Activated T-cell treated with anti-CD3 and anti-CD28 coated beads, Interleukin-2, amount 50 U/mL, for 1 hour (primary cell): Measurements from ENCODE around the gene UNC13D.
A peak's percentile ranks its signal among the peaks of the same experiment; 100 is the strongest.
"Not testable (repeated sequence)": the region's sequence is repeated elsewhere in the genome, so short reads cannot be mapped to it uniquely, and the experiment has no call there.

Experiments used
- DNase-seq: peaks from one replicate; pipeline ENCODE4 v3.0.0-alpha.2; 2020

The UNC13D gene

DNA sequence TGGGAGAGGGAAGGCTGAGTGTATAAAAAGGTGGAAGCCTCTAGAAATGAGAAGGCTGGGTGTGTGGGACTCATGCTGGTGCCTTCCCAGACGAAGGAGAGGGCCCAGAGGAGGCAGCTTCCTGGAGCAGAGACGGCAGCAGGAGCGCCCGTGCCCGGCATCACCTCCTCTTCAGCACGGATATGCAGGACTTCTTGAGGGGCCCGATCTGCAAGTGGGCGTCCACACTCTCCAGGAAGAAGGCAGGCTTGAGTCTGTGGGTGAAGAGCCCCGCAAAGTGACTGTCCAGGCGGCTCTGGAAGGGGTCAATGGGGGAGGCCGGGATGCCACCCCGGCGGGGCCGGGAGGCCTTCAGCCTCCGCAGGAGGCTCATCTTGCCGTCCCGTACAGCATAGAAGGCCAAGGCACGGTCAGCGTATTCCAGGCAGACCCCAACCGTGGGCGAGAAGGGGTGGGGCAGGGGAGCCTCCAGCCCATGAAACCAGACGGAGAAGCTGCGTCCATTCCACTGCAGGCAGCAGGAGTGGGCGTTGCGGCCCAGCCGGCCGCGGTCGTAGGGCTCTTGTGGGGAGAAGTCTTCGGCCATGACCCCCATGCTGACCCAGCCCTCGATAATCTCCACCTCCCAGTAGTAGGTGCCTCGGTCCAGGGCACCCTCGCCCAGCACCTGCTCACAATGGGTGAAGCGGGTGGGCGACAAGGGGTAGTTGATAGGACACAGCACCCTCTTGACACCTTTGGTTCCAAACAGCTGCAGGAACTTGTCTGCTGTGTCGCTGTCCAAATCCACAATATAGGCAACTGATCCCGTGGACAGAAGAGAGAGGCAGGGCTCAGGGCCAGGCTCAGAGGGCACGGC, 30.3 kb upstream of the UNC13D start:
- no peak for DNase-seq

DNA sequence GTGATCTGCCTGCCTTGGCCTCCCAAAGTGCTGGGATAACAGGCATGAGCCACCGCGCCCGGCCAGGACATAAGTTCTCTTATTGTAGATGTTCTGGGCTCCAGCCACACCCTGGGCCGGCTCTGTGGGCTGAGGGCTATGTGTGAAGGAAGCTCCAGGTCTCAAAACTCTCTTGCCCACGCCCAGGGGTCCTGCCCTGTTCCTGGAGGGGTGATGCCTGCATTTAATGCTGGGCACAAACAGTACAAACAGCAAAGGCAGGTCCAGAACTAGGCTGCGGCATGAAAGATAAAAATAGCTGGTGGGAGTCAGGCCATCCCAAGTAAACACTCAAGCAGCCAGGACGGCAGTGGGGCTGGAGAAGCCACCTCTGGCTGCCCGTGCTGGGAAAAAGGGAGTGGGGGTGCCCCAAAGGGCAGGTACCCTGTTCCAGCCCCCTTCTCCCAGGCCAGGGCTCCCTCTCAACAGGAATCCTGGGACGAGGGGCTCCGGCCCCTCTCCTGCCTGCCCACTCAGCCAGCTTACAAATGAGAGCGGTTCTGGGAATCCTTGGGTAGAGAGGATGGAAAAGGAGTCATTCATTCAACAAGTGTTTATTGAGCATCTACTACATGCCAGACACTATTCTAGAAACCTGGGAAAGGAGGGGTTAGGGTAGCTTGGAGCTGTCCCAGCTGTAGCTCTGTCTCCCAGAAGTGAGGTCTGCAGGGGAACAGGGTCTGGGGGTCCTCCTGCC, 29.6 kb upstream of the UNC13D start:
- no peak for DNase-seq

DNA sequence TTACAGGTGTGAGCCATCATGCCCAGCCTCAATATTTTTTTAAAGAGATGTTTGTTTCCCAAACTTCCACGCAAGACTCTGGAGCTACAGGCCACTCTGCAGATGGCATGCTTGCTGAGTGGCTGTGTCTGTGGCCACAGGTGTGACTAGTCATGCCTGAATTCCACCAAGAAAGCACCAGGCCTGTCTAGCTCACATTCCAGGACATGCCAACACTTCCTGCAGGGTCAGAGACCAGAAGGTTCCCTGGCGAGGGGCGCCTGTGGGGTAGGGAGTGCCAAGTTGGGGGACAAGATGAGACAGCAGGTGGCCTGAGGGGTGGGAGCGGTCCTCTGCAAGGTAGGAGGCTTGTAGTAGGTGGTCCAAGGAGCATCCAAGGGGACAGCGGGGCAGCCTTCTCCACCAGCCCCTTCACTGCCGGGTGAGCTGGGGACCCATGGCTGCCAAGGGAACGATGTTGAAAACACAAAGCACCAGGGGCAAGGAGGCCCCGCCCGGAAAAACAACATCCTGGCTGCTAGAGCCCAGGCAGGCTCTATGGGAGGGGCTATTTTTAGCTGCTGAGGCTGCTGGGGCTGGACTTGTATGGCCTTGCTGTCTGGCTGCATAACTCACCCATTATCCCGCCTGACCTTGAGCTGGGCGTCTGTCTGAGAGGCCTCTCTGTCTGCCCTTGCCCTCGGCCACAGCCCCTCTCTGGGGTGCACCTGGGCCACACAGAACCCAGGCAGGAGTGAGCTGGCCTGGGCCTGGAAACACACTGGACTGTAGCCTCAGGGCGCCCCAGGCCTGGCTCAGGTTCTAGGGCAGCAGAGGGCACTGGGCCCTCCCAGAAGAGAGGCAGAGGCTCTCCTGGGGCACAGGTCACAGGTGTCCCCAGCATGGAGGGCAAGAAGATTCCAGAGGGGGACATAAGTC, 28.5 kb upstream of the UNC13D start:
- DNase-seq: peak; percentile 60

DNA sequence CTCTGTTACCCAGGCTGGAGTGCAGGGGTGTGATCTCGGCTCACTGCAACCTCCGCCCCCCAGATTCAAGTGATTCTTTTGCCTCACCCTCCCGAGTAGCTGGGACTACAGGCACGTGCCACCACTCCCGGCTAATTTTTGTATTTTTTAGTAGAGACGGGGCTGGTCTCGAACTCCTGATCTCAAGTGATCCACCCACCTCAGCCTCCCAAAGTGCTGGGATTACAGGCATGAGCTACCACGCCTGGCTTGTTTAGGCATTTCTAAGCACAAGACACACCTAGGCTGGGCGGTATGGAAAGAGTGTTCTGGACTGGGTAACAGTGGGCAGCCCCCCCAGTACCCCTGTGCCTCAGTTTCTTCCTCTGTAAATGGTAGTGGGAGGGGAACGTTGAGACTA, 26.0 kb upstream of the UNC13D start:
- not testable (repeated sequence) for DNase-seq

DNA sequence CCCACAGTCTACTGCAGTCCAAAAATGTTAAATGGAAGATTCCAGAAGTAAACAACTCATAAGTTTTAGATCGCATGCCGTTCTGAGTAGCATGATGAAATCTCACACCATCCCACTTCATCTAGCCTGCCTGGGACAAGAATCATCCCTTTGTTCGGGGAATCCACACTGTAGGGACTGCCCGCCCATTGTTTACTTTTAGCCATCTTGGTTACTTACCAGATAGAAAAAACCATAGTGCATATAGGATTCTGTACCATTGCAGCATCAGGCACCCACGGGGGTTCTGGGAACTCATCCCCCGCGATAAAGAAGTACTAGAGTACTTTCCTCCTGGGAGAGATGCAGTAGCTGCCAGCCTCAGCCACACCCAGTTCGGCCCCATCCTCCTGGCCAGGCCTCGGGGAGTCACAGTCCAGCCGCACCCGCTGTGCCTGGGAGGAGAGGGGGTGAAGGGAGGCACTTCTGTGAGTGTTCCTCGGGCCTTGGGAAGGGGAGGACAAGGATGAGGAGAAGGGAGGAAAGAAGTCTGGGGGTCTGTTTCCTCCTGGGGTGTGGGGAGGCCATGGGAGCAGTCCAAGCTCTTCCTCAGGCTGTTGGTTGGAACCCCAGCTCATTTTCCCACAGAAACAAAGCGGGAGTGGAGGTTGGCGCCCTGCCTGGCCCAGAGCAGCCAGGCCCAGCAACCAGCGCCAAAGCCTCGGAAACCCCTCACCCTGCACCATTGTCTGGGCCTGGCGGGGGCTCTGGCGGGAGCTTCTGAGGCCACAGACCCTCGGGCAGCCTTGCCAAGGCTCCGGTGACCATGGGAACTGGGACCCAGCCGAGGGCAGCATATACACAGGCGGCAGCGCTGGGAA, 25.3 kb upstream of the UNC13D start:
- DNase-seq: no peak

DNA sequence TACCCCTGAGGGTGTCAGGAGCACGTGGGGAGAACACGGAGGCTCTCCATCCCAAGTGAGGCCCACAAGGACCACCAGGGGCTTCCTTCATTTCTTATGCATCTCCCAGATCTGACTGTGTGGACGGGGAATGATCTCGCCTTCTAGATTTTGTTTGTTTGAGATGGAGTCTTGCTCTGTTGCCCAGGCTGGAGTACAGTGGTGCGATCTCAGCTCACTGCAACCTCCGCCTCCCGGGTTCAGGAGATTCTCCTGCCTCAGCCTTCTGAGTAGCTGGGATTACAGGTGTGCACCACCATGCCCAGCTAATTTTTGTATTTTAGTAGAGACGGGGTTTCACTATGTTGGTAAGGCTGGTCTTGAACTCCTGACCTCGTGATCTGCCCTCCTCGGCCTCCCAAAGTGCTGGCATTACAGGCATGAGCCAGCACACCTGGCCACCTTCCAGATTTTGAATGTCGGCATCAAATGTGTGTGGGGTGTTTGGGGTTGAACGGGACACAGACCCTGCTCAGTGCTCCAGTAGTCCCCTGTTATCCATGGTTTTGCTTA, 24.6 kb upstream of the UNC13D start:
- DNase-seq: not testable (repeated sequence)

DNA sequence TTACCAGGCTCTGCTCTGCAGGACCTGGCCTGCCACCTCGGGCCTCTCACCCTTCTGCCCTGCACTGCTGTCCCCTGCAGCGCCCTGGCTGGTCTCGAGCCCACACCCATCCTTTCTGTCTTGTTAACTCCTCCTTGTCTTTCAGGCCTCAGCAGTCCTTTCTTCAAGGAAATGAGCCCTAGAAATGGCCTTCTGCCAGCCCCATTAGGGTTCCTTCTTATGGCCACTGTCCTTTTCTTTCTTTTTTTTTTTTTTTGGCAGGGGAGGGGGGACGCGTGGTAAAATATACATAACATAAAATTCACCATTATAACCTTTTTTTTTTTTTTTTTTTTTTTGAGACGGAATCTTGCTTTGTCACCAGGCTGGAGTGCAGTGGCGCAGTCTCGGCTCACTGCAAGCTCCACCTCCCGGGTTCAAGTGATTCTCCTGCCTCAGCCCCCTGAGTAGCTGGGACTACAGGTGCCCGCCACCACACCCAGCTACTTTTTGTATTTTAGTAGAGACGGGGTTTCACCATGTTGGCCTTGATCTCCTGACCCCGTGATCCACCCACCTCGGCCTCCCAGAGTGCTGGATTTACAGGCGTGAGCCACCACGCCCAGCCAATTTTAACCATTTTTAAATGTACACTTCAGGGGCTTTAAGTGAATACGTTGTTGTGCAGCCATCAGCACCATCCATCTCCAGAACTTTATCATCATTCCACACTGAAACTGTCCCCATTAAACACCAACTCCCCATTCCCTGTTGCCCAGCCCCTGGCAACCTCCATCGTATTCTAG, 21.4 kb upstream of the UNC13D start:
- DNase-seq: not testable (repeated sequence)

DNA sequence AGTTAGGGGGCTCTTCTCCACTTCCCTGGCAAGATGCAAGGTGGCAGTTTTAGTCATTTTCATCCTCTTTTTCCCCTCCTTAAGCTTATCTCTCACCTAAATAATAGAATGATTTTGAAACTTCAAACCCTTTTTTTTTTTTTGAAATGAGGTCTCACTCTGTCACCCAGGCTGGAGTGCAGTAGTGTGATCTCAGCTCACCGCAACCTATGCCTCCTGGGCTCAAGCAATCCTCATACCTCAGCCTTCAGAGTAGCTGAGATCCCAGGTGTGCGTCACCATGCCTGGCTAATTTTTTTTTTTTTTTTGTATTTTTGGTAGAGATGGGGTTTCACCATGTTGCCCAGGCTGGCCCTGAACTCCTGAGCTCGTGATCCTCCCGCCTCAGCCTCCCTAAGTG, 20.7 kb upstream of the UNC13D start:
- DNase-seq: not testable (repeated sequence)

DNA sequence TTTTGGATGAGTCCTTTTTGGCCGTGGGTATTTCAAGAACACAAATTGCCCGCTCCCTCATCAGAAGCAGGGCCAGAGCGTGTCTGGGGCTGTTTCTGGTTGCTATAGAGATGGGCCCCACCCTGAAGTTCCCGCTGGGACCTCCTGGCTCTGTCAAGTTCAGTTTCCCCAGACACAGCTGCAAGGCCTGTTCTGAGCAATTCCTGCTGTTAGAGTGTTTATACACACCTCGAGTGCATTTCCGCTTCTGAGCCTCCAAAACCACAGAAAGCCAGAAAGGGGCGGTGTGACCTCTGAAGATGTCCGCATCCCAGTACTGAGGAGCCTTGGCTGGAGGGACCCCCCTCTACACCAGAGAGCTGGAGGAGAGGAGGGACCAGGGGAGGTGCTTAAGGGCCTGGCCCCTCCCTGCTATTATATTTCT, 20.3 kb upstream of the UNC13D start:
- DNase-seq: peak; percentile 36

DNA sequence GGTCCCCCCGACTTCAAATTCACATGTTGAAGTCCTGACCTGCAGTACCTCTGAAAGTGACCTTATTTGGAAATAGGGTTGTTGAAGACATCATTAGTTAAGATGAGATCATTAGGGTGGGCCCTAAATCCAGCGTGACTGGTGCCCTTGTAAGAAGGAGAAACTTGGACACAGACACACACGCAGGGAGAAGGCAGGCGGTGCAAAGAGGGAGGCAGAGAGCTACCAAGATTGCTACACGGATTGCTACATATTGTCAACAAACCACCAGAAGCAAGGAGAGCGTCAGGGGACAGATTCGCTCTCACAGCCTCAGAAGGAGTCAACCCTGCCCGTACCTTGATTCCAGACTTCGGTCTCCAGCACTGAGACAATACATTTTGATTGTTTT, 17.7 kb upstream of the UNC13D start:
- DNase-seq: no peak

DNA sequence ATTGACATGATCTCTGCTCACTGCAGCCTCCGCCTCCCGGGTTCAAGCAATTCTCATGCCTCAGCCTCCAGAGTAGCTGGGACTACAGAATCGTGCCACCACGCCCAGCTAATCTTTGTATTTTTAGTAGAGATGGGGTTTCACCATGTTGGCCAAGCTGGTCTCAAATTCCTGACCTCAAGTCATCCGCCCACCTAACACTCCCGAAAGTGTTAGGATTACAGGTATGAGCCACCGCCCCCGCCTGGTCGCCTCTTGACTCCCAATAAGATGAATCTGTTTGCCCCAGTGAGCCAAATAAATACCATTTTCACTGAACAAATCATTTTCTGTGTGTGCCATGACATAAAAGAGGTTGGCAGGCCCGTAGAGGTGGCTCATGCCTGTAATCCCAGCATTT, 15.2 kb upstream of the UNC13D start:
- DNase-seq: not testable (repeated sequence)

DNA sequence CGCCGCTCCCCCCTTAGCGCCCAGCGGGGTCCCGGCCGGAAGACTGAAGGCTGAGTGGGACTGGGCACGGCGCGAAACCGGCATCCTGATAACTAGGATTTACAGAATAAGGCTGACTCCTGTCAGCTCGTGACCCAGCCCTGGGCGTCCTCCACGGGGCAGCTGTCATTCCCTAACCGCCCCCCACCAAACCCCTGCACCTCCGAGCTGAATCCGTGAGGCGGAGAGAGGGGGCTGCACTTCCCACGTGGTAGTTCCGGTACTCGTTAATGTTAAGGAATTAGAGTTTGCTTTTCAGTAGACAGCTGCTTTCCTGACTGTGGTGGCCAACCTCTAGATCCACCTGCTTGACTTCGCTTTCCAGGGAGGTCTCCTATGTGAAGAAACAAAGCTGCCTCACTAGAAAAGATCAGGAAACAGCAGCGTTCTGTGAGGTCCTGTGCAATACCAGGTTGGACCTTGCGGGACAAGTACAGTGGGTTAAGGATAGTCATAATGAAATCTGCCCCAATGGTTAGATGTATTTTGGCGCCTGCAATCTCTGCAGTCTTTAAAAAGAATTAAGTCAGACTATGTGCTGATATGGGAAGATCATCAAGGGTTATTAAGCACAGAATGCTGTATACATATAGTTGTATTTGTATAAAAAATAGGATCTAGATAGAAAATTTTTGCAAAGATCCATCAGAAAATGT, 12.0 kb upstream of the UNC13D start:
- no peak for DNase-seq

DNA sequence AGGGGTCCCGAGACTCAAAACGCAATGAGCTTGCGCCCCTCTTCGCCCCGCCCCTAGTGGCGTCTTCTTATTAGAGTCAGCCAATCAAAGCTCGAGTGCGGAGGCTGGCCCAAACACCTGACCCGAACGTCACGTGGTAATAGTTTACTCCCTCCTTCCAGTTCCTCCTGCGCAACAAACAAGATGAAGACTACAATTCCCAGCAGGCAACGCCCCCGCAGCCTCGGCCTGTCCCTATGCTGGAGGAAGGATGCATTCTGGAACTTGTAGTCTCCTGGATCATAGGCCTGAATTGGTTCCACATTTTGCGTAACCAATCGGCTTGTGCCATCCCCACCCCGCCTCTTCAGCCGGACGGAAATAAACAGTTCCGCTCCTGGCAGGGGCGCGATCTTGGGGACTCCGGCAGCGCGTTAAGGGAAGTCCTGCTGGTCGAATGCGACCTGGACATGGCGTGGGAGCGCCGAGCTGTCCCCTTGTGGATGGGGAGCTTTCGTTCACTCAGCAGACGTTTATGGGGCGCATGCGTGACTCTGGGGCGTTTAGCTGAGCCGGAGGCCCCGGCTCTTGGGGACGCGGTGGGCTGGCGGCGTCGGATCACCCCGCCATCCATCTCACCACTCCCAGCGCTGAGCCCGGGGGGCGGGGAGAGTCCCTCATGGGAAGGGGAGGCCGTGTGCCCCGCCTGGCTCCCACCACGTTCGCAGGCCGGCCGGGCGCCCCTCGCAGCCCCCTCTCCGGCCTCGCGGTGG, 11.3 kb upstream of the UNC13D start, which contains the start of gene WBP2:
TSS of gene WBP2 (minus strand) at position 26 of the 752 bp plus-strand sequence. CDS start 38 bp downstream, outside the sequence.
- peak; percentile 93 for DNase-seq

DNA sequence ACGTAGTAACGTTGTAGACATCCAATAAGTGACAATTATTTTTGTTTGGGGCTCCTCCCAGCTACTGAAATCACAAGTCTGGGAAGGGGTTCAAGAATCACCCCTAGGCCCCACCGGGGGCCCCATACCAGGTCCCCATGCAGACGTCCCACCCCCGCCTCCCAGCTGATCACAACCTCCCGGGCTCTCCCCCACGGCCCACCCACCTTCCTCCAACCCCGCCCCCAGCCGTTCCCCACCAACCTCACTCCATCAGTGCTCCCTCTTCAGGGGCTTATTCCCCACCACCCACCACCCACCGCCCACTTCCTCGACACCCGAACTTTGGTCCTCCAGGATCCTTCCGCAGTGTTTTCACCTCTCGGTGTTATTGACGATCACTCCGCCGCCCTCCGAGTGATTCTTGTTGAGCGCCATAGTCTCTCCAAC, 10.7 kb upstream of the UNC13D start:
- no peak for DNase-seq

DNA sequence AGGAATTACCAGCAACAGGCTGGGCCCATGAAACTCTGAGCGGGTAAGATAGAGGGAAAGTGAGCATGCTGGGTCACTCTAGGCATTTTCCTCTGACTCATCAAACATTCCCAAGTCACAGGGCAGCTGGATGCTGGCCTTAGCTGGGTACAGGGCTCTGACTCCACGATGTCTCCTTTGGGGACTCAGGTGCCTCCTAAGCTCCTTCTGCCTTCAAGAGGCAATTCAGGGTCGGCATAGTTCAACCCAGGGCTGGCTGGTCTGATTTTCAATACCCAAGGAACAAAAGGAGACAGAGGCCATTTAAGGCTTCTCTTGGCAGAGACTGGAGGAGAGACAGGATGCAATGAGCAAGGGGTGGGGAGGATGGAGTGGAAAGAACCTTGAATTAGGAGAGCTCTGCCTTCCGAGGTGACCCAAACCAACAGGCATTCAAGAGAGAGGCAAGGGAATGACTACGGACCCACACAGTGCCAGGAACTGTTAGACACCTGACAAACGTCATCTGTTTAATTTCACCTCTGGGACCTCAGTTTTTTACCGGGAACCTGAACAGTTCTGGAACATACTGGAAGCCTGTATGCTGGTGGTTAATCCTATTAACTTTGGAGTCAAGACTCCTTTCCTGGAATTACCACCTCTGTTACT, 10.0 kb upstream of the UNC13D start:
- no peak for DNase-seq

DNA sequence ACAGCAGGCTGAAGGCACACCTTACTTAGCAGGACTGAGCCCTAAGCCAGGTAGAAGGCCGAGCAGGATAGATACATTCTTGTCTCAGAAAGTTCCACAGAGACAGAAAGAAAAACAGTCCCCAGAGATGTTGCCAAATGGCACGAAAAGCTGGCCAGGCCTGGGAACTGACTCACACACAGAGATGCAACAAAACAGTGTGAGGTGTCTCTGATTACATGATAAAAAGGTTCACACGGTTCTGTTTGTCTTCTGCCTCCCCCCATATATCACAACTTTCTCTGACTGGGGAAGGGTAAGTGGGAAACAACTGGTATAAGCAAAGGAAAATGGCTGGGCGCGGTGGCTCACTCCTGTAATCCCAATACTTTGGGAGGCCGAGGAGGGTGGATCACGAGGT, 9.2 kb upstream of the UNC13D start:
- DNase-seq: no peak

DNA sequence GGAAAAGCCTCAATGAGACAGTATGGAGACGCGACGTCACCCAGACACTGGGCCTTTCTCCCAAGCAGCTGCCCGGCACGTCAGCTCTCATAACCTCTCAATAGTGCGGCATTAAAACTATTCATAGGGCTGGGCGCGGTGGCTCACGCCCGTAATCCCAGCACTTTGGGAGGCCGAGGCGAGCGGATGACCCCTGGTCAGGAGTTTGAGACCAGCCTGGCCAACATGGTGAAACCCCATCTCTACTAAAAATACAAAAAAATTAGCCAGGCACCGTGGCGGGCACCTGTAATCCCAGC, 7.4 kb upstream of the UNC13D start:
- not testable (repeated sequence) for DNase-seq

DNA sequence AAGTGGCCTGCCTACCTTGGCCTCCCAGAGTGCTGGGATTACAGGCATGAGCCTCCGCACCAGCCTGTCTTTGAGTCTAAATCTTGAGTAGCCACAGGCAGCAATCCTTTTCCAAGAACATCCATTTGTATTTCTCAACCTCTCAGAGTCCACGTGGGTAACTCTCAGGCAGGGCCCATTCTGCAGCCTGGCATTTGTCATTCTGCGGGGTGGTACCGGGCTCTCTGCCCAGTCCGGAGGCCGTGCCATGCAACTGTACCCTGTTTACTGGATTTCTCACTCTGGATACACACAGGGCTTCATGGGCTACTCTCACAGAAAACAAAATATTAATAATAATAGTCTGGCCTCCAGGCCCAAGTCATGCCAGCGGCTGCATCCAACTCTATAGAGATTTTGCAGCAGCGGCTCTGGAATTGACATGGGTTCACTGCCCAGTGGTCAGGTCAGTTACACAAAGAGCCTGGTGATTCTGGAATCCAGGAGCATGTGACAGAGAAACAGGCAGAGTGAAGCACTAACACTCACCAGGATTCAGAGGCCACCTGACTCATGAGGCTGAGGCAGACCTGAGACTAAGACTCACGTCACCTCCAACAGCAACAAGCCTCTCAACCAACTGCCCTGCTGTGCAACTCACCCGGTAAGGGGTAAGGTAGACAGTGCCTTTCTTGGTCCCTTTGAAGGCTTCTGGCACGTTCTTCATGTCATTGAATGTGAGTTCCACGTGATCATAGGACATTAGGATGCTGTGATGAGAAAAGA, 6.9 kb upstream of the UNC13D start:
- no peak for DNase-seq
